AG09309 (cell line): ENCODE measurements around the gene RPL41.

Experiments
- DNase-seq: peaks from one replicate; pipeline ENCODE4 v3.0.0-alpha.2; 2010; ENCODE audit warnings: low read depth
- H3K4me3 ChIP-seq: 2 replicates; pipeline ENCODE4 v1.5.1; 2011; ENCODE audit warnings: mild to moderate bottlenecking, low read depth, low read length, moderate library complexity; ENCODE audit not compliant: control insufficient read depth
- CTCF ChIP-seq: IDR thresholded peaks from 2 replicates; pipeline ENCODE4 v1.5.1; 2011; ENCODE audit warnings: mild to moderate bottlenecking, low read depth, low read length, inconsistent platforms; ENCODE audit not compliant: insufficient read depth, control insufficient read depth; ENCODE audit errors: missing control alignments

Gene RPL41

GRCh38 chr12:56086608-56087007 is 29.8 kb upstream of the RPL41 start:
- TF ChIP-seq CTCF, result no peak
- DNase-seq, result no peak
- H3K4me3 ChIP-seq, result no peak overlapping the region

GRCh38 chr12:56087220-56087619 is 29.2 kb upstream of the RPL41 start:
- H3K4me3 ChIP-seq, result no peak overlapping the region
- no peak for TF ChIP-seq CTCF
- no peak for DNase-seq

GRCh38 chr12:56097738-56098137 is 18.7 kb upstream of the RPL41 start:
- no peak for TF ChIP-seq CTCF
- no peak overlapping the region for H3K4me3 ChIP-seq
- DNase-seq, result no peak

GRCh38 chr12:56098592-56098991 is 17.8 kb upstream of the RPL41 start:
- no peak overlapping the region for H3K4me3 ChIP-seq
- DNase-seq, result no peak
- no peak for TF ChIP-seq CTCF

- no peak overlapping the region for H3K4me3 ChIP-seq
- TF ChIP-seq CTCF, result no peak
- no peak for DNase-seq
Observed at GRCh38 chr12:56099787-56100186, 16.6 kb upstream of the RPL41 start.

GRCh38 chr12:56101045-56101444 is 15.4 kb upstream of the RPL41 start:
- TF ChIP-seq CTCF, result no peak
- no peak for DNase-seq
- no peak overlapping the region for H3K4me3 ChIP-seq

- DNase-seq, result no peak
- TF ChIP-seq CTCF, result no peak
- no peak overlapping the region for H3K4me3 ChIP-seq
Observed at GRCh38 chr12:56102683-56103065, 13.8 kb upstream of the RPL41 start.
